HG03469 (cell line): ENCODE results near the gene NCOA5.

Experiments used
- ATAC-seq: cut with Tn5 transposase; IDR thresholded peaks from one replicate; pipeline ENCODE4 v1.9.1; 2021; ENCODE audit warnings: mild to moderate bottlenecking, moderate library complexity, moderate number of reproducible peaks; ENCODE audit not compliant: unreplicated experiment

NCOA5 gene

DNA sequence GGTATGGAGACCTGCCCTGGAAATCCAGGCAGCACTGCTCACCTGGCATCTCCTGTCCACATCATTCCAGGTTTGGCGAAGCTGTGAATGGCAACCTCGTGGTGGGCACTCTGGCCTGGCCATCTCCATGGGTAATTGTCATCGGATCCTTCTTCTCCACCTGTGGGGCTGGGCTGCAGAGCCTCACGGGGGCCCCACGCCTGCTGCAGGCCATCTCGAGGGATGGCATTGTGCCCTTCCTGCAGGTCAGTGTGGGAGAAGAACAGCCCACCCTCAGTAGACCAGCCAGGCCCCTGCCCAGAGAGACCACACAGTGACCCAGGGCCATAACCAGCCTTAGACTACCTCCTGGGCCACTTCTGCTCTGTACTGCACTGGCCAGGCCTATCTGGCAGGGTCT, 44.9 kb downstream of the NCOA5 start:
- ATAC-seq = no peak

DNA sequence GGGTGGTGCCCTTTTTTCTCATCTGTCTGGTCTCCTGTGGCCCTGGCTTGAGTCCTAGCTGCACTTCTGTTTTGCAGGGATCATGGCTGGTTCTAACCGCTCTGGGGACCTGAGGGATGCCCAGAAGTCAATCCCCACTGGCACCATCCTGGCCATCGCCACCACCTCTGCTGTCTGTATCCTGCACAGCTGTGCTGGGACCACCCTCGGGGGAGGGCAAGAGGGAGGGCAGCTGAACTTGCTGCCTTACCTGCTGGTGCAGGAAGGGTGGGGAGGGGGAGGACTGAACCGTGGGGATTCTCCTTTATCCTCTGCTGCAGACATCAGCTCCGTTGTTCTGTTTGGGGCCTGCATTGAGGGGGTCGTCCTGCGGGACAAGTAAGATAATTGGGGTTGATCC, 46.2 kb downstream of the NCOA5 start:
- ATAC-seq = no peak

DNA sequence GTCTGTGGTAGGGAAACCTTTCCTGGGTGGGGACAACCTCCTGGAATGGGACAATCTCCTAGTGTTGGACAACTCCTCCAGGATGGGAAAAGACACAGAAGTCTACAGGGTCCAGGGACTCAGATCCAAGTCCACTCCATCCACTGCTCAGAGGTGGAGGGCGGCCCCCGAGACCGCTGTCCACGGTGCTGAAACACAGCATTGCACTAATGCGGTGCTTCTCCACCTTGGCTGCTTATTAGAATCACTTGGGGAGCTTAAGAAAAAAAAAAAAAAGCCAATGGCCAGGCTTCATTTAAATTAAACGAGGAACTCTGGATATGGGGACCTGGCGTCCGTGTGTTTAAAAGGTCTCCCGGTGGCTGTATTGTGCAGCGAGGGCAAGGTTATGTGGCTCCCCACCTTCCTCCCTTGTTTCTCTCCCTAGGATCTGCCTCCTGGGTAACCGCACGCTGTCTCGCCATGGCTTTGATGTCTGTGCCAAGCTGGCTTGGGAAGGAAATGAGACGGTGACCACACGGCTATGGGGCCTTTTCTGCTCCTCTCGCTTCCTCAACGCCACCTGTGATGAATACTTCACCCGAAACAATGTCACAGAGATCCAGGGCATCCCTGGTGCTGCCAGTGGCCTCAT, 48.7 kb downstream of the NCOA5 start:
- ATAC-seq = no peak

DNA sequence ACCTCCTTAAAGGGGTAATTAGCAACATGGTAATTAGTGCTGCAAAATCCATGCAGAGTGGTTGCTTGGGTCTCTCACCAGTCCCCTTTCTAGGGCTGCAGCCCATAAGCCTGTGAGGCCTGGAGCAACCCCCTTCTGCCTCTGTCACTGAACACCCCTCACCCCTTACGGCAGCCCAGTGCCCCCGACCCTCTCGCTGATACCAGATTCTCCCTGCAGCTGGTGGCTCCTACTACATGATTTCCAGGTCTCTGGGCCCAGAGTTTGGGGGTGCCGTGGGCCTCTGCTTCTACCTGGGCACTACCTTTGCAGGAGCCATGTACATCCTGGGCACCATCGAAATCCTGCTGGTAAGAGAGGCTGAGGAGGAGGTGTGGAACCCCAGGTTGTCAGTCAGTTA, 52.7 kb downstream of the NCOA5 start:
- no peak for ATAC-seq

DNA sequence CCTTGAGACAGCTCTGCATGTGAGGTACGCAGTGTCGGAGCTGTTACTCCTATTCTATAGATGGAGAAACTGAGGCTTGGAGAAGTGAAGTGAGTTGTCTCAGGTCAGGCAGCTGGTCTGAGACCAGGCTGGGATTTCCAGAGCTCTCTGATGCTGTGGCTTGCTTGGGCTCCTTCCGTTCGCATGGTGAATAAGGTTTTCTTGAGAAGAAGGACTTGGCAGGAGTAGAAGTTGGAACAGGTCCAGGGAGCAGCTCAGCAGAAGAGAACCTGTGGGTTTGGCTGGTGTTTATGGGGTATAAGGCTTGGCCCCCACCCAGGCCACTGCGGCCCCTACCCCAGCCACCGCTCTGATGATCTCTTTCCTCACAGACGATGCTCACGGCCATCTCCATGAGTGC, 53.4 kb downstream of the NCOA5 start:
- ATAC-seq = no peak

DNA sequence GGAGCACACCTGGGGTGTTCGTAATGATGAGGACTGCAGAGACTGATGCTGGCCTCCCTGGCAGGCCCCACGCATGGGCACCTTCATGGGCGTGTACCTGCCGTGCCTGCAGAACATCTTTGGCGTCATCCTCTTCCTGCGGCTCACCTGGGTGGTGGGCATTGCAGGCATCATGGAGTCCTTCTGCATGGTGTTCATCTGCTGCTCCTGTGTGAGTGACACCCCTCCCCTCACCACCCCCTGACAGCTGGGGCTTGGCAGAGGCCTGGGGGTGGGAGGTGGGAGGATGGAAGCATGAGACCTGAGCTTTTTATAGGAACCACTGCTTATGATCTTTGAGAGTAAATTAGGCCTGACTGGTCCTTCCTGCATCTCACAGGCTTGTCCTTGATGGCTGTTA, 54.0 kb downstream of the NCOA5 start:
- ATAC-seq = no peak

DNA sequence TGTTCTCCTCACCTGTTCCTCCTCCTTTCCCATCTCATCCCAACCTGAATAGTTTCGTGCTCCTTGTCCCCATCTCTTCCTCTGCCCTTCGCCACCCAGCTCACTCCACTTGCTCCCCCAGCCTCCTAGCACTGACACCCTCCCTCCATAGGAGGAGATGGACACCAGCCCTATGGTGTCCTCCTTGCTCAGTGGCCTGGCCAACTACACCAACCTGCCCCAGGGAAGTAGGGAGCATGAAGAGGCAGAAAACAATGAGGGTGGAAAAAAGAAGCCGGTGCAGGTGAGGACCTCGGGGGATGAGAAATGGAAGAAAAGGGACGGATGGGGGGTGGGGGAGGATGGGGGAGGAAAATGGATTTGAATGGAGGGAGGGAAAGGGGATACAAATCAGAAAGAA, 54.5 kb downstream of the NCOA5 start:
- no peak for ATAC-seq

DNA sequence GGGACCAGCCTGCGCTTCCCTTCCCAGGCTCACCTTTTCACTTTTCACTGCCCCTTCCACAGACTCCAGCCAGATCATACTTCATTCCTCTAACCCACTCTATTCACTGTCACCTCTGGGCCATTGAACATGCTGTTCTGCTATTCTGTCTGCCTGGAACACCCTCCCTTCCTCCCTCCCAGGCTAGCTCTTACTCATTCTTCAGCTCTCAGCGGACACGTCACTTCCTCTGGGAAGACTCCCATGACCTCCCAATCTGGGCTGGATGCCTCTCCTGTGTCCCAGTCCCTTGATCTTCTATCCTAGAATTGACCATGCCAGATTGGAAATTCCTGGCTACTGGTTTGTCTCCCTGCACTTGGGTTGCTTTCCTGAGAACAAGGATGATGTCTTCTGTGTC, 55.7 kb downstream of the NCOA5 start:
- ATAC-seq = no peak

DNA sequence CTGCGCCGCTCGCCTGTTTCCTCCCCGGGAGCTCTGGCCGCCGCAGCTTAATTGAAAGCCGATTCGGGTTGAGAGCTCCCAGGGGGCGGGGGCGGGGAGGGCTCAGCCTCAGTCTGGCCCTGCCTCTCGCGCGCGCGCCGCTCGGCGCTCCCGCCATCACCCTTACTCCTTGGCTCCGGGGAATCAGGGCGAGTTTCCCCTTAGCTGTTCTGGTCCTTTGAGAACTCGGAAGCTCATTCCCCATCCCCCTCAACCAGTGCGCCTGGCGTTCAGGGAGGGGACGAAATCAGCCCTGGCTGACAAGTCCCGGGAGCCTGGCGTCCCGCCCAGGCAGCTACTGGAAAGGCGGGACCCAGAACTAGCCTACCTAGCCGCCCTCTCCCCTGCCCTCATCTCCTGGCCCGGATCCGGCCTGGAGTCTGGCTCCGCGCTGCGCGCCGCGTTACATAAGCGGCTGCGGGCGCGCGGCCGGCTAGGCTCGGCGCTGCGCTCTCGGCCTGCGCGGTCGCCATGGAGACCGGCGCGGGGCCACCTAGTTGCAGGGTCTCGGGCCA, 58.0 kb downstream of the NCOA5 start:
- ATAC-seq = no peak

DNA sequence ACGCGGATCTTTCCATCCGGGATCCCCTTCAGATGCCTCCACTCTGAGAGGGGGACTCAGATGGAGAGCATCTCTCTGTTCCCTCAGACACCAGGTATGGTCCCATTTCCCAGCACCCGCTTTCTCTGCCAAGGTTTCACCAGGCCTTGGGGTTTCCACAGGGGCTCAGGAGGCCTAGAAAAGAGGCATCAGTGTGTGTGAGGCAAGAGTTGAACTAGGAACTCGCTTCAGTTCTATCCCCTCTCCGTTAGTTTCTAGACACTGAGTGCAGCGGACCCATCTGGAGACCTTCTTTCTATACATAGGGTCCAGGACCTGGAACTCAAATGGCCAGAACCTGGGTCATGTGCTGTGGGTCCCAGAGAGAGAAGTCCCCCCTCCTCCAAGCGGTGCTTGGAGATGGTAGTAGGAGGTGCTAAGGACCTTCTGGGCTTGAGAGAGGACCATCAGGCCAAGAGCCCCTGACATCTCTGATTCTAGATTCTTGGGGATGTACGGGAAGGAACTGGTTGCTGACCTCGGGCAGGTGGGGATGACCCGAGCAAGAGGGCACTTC, 58.7 kb downstream of the NCOA5 start:
- no peak for ATAC-seq

DNA sequence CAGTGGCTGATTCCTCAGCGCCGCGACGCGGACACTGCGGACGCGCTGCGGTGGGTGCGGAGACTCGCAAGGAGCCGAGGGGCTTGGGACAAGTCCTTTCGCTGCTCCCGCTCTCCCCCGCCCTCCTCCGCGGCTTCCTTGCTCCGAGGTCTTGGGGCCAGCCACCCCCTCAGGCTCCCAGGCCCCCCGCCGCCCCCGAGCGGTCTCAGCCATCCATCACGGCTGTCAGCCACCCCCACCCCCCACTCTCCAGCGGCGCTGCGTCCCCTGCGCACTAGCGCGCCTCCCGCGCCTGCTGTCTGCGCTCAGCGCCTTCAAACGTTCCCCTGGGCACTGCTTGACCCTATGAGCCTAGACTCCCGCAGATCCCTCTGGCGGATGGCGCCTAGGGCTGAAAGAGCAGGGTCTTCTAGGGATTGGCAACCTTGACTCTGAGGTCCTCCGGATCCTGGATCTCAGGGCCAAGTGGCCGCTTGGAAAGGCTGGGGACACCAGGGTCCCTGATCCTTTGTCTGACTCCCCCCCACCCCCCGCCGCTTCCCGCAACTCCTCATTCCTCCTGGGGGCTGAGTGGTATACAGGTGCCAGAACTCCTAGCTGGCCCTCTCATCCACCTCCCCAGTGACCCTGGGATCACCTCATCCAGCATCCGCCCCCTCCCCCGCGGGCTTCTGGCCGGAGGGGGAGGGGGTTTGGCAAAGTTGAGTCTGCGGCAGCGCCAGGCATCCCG, 59.3 kb downstream of the NCOA5 start:
- ATAC-seq = no peak

DNA sequence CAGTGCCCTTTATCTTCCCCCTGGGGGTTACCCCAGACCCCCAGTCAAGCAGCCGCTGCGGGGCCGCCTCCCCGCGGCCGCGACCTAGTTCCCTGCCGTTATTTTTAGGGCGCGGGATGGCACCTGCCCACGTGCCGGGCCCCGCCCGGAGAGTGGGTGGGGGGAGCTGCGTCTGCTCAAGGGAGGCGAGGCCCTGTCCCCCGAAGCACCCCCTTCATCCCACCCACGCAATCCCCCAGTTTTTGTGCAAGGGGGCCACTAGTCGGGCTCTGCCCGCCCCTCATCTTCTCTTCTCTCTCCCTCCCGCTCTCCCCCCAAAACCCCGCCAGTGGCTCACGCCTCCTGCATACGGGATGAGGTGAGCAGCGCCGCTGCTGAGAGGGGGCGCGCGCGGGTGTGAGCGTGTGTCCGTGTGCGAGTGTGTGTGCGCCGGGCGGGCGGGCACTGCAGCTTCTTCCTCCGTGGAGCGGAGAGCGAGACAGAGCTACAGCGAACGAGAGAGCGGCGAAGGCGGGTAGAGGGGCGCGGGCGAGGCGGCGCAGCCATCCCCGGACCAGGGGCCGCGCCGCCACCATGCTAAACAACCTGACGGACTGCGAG, 60.9 kb downstream of the NCOA5 start, which contains the start of gene SLC12A5:
Gene SLC12A5 (plus strand): TSS at position 444 of the 600 bp plus-strand sequence. CDS start 130 bp downstream, at position 574.
- no peak for ATAC-seq

DNA sequence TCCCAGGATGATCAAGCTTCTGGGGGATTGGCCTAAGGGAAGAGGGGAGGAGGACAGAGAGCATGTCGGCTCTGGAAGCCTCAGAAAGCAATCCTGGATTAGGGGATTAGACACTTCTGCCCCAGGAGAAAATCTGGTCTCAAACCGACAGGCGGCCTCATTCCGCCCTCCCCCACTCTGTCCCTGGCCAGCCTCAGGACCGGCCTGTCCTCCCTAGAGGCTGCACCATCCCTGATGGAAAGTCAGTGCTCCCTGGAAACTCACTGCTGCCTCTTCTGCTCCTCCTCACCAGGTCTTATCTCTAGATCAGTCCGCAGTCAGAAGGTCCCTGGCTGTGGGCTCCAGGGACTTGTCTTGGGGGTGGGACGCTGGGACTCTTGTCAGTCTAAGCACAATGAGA, 61.7 kb downstream of the NCOA5 start:
- no peak for ATAC-seq

DNA sequence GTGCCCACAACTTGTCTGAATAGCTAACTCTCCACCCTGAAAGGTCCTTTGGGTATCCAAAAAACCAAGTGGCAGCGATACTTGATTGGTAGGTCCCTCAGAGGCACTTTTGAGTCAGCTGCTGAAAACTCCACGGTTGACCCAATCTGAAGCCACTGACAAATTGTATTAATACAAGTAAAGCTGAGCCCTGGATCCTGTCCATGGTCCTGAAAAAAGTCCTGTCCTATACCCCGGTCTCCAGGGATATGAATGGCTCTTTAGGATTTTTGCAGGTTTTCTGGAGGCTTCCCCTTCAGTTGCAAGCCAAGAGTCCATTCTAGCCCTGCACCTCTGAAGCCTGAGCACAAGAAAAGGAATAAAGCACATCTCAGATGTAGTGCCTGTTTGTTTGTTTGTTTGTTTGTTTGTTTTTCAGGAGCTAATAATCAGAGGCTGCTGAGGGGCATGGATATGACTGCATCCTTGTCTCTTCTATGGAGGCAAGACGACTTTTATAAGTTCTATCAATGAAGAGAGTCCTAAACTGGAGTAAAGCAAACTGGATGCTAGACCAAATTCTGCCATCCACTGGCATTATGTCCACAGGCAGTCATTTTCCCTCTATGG, 62.4 kb downstream of the NCOA5 start:
- no peak for ATAC-seq

DNA sequence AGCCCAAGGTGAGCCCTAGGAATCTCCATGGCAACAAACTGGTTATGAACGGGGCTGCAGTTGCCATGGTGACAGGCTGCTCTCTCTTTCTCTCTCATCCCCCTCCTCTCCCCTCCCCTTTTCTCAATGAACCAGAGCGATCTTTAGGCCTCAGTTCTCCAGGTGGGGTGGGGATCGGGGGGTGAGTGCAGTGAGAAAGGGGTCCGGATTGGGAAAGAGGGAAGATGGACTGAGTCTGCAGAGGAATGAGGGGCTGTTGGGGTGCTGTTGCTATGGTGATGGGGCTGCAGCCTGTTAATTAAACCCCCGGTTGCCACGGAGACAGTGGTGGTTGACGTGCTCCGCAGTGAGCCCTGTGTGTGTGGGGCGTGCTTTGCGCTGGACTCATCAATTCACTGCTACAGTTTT, 64.4 kb downstream of the NCOA5 start:
- no peak for ATAC-seq

DNA sequence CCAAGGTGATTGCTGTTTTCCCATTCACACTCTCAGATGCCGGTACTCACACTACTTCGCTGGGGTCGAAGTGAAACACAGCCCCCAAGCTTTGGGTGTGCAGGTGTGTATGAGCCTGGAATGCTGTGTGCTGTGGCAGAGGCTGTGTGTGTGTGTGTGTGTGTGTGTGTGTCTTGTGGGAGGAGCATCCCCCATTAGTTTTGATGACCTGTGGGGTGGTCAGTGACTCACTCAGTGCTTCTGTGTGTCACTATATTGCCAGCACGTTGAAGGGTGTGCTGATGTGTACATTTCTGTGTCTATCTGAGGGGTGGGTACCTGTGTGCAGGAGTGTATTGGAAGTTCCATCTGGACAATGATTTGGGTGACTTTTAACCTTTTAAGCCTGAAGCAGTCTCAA, 65.8 kb downstream of the NCOA5 start:
- no peak for ATAC-seq

DNA sequence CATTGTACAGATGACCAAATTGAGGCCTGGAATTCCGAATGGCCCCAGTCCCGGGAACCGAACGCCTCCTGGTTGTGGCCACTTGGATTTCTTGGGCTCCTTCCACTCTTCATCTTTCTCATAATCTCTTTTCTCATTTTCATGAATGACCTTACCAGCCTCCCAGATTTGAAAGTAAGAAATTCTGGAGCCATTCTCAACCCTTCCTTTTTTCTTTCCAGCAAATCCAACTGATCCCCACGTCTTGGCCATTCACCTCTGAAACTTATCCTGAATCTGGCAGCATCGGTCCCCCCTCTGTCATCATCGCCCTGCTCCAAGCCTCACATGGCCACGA, 66.6 kb downstream of the NCOA5 start:
- ATAC-seq = no peak

DNA sequence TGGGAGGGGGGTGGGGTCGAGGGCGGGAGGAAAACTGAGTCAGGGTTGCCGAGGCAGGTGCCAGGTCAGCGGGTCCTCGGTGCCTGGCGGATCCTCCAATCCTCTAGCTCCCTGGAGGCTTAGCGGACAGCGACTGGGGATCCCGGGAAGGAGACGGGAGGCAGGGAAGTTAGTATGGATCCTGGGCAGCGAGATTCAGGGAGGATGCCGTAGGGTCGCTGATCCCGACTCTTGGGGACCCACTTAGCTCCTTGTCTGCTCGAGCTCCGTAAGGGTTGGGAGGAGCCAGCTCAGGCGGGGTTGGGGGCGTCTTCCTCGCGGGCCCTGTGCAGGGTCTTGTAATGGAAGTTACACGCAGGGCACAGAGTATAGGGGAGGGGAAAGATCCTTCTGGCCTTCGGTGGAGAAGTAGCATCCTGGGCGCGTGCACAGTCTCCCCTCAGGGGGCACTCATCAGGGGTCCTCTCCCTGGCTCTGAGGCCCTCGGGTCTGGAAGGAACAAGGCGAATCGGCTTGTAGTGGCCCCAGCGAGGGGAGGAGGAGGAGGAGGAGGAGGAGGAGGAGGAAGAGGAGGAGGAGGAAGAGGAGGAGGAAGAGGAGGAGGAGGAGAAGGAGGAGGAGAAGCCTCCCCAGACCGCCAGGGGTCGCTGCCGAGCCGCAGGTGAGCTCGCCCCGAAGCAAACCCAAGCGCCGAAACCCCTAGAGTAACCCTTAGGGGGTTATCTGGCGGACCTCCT, 67.2 kb downstream of the NCOA5 start:
- no peak for ATAC-seq

DNA sequence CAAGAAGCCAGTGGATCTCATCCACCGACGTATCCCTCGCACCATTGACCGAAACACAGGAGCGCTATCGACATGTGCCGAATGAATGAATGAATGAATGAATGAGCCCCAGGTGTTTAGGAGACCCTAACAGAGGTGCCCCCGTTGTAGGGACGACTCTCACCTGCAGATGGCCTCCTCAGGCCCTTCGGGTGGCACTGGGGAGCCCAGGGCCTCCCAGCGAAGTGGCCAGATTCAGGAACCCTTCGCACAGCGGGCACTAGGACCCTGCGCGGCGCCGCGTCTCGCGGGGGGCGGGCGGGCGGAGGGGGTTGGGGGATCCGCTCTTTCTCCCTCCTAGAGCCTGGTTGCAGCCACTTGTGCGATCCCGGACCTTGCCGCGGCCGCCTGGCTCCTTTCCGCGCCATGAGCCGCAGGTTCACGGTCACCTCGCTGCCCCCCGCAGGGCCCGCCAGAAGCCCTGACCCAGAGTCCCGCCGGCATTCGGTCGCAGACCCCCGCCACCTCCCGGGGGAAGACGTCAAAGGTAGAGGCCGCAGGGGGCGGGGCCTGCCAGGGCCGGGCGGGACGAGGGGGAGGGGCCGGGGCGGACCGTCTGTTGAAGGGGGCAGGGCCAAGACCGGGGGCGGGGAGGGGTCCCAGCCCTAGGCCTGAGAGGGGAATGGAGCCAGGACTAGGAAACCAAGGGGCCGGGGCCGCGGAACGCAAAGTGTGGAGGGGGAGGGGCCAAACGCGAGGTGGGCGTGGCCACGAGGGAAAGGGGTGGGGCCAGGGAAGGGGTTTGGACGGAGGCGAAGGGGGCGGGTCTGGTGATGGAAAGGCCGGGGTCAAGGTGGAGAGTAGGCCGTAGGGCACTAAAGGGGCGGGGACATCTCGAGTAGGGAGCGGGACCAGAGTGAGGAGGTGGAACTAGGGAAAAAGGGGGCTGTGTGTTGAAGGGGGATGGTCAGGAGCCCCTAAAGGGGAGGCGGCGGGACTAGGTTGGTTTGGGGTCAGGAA, 68.1 kb downstream of the NCOA5 start:
- no peak for ATAC-seq
